Mucosa of descending colon (tissue), 3 donors: Measurements from ENCODE around the gene TMBIM6. TPM values are rescaled to one million over a fixed set of nuclear protein-coding genes. Genes with fewer than 3 reads are reported as not detected.
A peak's percentile ranks its signal among the peaks of the same experiment; 100 is the strongest.

Source experiments
- ATAC-seq: fragments of 200-7000 bp; cut with Tn5 transposase; one replicate; pipeline ENCODE4 v1.9.1; 2020; ENCODE audit warnings: mild to moderate bottlenecking, moderate library complexity
- DNase-seq, 3 donors: peaks; one replicate each; pipeline ENCODE4 v3.0.0-alpha.2; 2020
- H3K36me3 ChIP-seq: fragments of 200-600 bp; one replicate; pipeline ENCODE4 v1.8.0; 2021; ENCODE audit warnings: low read depth, mild to moderate bottlenecking
- H3K4me1 ChIP-seq: fragments of 200-600 bp; one replicate; pipeline ENCODE4 v1.8.0; 2021; ENCODE audit warnings: low read depth, mild to moderate bottlenecking
- H3K4me3 ChIP-seq: fragments of 200-600 bp; one replicate; pipeline ENCODE4 v1.8.0; 2021; ENCODE audit warnings: mild to moderate bottlenecking
- H3K9me3 ChIP-seq: fragments of 200-600 bp; one replicate; pipeline ENCODE4 v1.8.0; 2021; ENCODE audit warnings: mild to moderate bottlenecking
- intact Hi-C, 2 donors: fragments of 100-400 bp; cut with DNase I in 1 of 2; cut with micrococcal nuclease in 1 of 2; formaldehyde crosslinking; loops; one replicate each; pipeline versions ENCODE4 v1.11.0 to v1.11.1; 2022; cut with DNase I, micrococcal nuclease
- total RNA-seq, 3 donors: library from RNA; stranded (reverse); fragmentation: NEBNext Ultra II Directional in 2 of 3; extraction: Animal tissue kit (Norgen Biotek cat#: 25700) in 2 of 3; gene quantifications; one replicate each; pipeline versions ENCODE4 v1.2.1 to v1.2.4, GENCODE V29; 2021 to 2023
- TF ChIP-seq, protein P1 (sequence below): fragments of 200-600 bp; IDR thresholded peaks from one replicate; pipeline ENCODE4 v1.8.0; 2022; ENCODE audit warnings: antibody characterized with exemption, mild to moderate bottlenecking
- donor health status: DM: no; HTN: no; CAD: no; lungs with moderate emphysema.
- donor health status: DM: no; HTN: no; CAD: no.
- donor health status: DM: no; HTN: yes; CAD: no.

The TMBIM6 gene
- total RNA-seq, 3 donors from 2014 or later: 614 to 954 (median 773) TPM

DNA sequence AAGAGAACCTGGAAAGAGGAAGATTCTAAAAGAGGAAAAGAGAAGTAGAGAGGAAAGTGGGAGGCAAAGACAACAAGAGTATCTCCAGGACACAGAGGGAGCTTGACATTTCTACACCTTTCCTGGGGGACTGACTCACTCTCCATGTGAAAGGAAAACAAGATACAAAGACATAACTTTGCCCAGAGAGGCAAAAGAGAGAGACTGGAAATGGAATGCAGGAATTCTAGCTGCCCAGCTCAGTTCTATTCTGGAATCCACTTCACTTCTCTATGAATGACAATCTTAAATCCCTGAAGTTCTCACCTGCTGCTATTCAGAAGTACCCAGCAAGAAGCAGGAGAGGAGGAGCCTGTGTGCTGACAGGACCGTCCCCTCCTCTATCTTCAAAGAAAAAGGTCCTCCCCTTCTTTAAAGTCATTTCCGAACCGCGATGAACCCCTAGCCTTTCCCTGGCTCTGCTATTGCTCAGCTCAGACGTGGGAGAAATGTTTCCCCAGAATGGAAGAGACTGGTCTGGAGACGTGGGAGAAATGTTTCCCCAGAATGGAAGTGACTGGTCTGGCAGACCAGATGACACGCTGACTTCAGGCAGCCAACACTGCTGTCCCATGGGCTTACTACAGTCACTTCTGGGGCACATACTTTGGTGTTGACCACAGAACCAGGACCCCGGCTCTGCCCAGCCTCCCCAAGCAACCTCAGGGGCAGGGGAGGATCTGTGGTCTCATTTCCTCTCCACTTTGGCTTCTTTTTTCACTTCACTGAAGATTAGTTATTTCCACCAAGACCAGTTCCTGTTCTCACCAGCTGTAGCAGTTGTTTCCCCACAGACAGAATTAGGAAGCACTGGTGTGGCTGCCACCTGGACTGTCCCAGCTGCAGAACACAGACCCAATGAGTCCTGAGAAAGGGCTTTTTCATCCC lies 42.5 kb upstream of the TMBIM6 start:
- TF ChIP-seq, protein P1, sequence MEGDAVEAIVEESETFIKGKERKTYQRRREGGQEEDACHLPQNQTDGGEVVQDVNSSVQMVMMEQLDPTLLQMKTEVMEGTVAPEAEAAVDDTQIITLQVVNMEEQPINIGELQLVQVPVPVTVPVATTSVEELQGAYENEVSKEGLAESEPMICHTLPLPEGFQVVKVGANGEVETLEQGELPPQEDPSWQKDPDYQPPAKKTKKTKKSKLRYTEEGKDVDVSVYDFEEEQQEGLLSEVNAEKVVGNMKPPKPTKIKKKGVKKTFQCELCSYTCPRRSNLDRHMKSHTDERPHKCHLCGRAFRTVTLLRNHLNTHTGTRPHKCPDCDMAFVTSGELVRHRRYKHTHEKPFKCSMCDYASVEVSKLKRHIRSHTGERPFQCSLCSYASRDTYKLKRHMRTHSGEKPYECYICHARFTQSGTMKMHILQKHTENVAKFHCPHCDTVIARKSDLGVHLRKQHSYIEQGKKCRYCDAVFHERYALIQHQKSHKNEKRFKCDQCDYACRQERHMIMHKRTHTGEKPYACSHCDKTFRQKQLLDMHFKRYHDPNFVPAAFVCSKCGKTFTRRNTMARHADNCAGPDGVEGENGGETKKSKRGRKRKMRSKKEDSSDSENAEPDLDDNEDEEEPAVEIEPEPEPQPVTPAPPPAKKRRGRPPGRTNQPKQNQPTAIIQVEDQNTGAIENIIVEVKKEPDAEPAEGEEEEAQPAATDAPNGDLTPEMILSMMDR: no peak

DNA sequence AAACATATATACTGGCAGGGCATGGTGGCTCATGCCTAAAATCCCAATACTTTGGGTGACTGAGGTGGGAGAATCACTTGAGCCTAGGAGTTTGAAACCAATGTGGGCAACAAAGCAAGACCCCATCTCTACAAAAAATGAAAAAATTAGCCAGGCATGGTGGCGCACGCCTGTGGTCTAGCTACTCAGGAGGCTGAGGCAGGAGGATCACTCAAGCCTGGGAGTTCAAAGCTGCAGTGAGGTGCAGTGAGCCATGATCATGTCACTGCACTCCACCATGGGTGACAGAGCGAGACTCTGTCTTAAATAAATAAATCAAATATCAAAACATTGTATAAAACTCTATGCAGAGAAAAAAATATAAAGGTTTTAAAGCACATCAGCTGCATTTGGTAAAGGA lies 39.3 kb upstream of the TMBIM6 start:
- DNase-seq (no peak), ATAC-seq (no peak)
- Histone ChIP-seq H3K9me3 (no peaks in the 10 kb centered on the region), H3K4me1 (no peaks in the 10 kb centered on the region), H3K4me3 (no peak overlapping the region), H3K36me3 (no peaks in the 10 kb centered on the region)
- intact Hi-C loops: no loop called here
- TF ChIP-seq, protein P1: no peak

More for the DNA sequence above, 42.5 kb upstream of the TMBIM6 start:
- ATAC-seq: peak; percentile 80
- peak in 1 of 3 donors; percentile 15 for DNase-seq
- Histone ChIP-seq H3K9me3 (no peaks in the 10 kb centered on the region), H3K36me3 (no peaks in the 10 kb centered on the region), H3K4me1 (no peaks in the 10 kb centered on the region), H3K4me3 (no peak overlapping the region)
- intact Hi-C loops: no loop called here

DNA sequence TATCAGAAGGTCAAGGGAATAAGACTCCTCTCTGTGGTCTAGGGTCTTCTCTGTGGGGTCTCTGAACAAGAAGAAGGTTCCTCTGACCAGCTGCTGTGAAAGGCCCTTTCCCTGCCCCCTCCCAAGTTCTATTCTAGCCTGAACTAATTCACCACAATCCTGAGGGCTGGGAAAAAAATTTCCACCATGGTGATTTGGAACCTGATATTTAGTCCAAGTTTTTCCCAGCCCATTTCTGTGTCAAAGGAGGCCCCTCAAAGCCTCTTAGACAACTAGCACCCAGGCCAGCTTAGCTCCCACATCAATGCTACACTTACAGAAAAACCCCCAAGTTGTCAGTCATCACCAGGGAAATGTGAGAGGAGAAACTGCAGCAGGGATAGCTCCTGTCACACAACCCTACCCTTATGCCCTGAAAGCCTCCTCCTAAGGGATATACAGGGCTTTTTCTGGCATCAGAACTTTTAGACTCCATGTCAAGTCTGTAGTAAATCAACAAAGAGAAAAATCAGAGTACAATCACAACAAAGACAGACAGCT lies 38.6 kb upstream of the TMBIM6 start:
- TF ChIP-seq, protein P1: no peak
- H3K9me3 ChIP-seq: no peaks in the 10 kb centered on the region
- H3K4me1 ChIP-seq: no peaks in the 10 kb centered on the region
- ATAC-seq (no peak), DNase-seq (no peak)
- H3K36me3 ChIP-seq: no peaks in the 10 kb centered on the region
- intact Hi-C loops: no loop called here
- H3K4me3 ChIP-seq: no peak overlapping the region

DNA sequence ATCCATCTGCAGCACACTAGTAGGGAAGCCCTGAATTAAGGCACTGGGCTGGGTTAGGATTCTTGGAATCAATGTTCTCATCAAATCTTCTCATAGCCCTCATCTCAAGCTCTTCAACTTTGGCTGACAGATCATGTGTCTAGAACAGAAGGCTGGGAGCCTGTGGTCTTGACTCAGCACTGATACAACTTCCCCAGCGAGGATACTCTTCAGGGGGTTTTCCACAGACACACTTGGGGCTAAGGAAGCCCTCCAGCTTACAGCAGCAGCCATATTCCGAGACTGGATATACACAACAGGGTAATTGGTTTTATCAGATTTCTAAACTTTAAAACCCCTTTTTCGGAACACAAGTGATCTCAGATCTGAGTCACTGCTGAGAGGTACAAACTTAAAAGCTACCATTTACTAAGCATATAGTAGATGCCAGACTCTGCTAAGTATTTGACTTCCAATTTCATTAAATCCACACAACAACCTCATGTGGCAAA lies 37.7 kb upstream of the TMBIM6 start:
- ATAC-seq: no peak
- TF ChIP-seq, protein P1: no peak
- no peak overlapping the region for H3K4me3 ChIP-seq
- H3K4me1 ChIP-seq: no peaks in the 10 kb centered on the region
- peak in 1 of 3 donors; percentile 12 for DNase-seq
- H3K36me3 ChIP-seq: no peaks in the 10 kb centered on the region
- H3K9me3 ChIP-seq: no peaks in the 10 kb centered on the region
- intact Hi-C loops: no loop called here

DNA sequence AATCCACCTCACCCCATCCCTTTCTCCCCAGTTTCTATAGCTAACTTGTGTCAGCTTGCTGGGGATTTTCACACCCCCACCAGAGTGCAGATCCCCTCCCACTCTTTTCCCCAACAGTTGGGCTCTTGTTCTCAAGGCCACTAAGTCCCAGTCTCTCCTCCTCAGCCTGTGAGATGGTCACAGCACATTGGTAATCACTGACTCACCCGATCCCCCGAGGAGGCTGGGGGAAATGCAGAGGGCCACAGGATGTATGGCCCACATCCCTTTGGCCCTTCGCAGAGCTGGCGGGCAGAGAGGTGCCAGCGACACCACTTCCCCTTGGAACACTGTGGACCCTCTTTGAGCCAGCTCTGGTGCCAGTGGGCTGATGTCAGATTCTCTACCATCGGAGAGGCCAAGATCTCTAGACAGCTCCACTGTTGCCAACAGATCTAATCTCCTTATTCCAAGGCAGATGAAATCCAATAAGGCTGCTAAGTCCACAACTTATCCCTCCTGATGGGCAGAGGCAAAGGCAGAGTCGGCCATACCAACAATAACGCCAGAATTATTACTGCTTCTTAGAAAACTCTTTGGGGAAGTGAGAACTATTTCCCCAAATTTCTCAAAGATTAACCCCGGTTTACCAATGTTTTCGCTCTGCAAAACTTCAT lies 35.8 kb upstream of the TMBIM6 start:
- H3K4me3 ChIP-seq: no peak overlapping the region
- intact Hi-C loops: loop anchor here (2.0 to 5.0 kb wide), 2 partner anchors 61 to 63 kb away; no protein-coding TSS in a partner anchor
- H3K4me1 ChIP-seq: no peaks in the 10 kb centered on the region
- H3K9me3 ChIP-seq: no peaks in the 10 kb centered on the region
- TF ChIP-seq, protein P1: no peak
- H3K36me3 ChIP-seq: no peaks in the 10 kb centered on the region
- peak; percentile 12 to 63 (median 41) for DNase-seq
- ATAC-seq: no peak
